HepG2 (cell line): Measurements from ENCODE around the gene SCN7A. TPM values are rescaled to one million over a fixed set of nuclear protein-coding genes. Genes with fewer than 3 reads are reported as not detected.

Source experiments
- CCDC6 ChIP-seq: sonication (generic); formaldehyde crosslinking; IDR thresholded peaks from 2 replicates; pipeline ENCODE4 v1.8.1; 2022; ENCODE audit warnings: mild to moderate bottlenecking, missing genetic modification reagents, moderate library complexity
- FOXC1 ChIP-seq: sonication (generic); formaldehyde crosslinking; IDR thresholded peaks from 2 replicates; pipeline ENCODE4 v1.8.0; 2022; ENCODE audit warnings: mild to moderate bottlenecking, missing genetic modification reagents, borderline replicate concordance
- GRHL1 ChIP-seq: sonication (generic); formaldehyde crosslinking; conservative IDR thresholded peaks from 2 replicates; pipeline ENCODE4 v1.8.0; 2022; ENCODE audit warnings: missing genetic modification reagents
- HES4 ChIP-seq: sonication (generic); formaldehyde crosslinking; IDR thresholded peaks from 2 replicates; pipeline ENCODE4 v1.9.0; 2021; ENCODE audit warnings: mild to moderate bottlenecking, missing genetic modification reagents, borderline replicate concordance
- KLF9 ChIP-seq: IDR thresholded peaks from 2 replicates; pipeline ENCODE4 v1.6.1; 2016; ENCODE audit warnings: low read depth
- PPARG ChIP-seq: conservative IDR thresholded peaks from 2 replicates; pipeline ENCODE4 v1.6.1; 2016; ENCODE audit warnings: missing biosample characterization, missing genetic modification reagents
- REXO4 ChIP-seq: sonication (generic); formaldehyde crosslinking; IDR thresholded peaks from 2 replicates; pipeline ENCODE4 v1.8.0; 2022; ENCODE audit warnings: missing genetic modification reagents, mild to moderate bottlenecking, borderline replicate concordance
- TCF12 ChIP-seq, 2 experiments: fragments of 450-650 bp in 1 of 2; sonication (generic) in 1 of 2; formaldehyde crosslinking in 1 of 2; IDR thresholded peaks; 2 replicates each; pipeline versions ENCODE4 v1.6.1 to v1.8.0; 2017 to 2022; ENCODE audit warnings: antibody characterized with exemption in 1 of 2, mild to moderate bottlenecking in 1 of 2, missing genetic modification reagents in 1 of 2, moderate library complexity in 1 of 2
- TEAD2 ChIP-seq: sonication (generic); formaldehyde crosslinking; IDR thresholded peaks from 2 replicates; pipeline ENCODE4 v1.9.0; 2021; ENCODE audit warnings: missing genetic modification reagents
- THAP7 ChIP-seq: sonication (generic); formaldehyde crosslinking; IDR thresholded peaks from 2 replicates; pipeline ENCODE4 v1.8.1; 2023; ENCODE audit warnings: mild to moderate bottlenecking, missing genetic modification reagents
- ZBTB20 ChIP-seq: sonication (generic); formaldehyde crosslinking; IDR thresholded peaks from 2 replicates; pipeline ENCODE4 v1.8.1; 2023; ENCODE audit warnings: missing genetic modification reagents, low read depth, mild to moderate bottlenecking, borderline replicate concordance
- ZBTB38 ChIP-seq: sonication (generic); formaldehyde crosslinking; IDR thresholded peaks from 2 replicates; pipeline ENCODE4 v1.5.1; 2020; ENCODE audit warnings: mild to moderate bottlenecking, missing genetic modification reagents
- ZBTB43 ChIP-seq: sonication (generic); formaldehyde crosslinking; conservative IDR thresholded peaks from 2 replicates; pipeline ENCODE4 v1.4.0; 2020; ENCODE audit warnings: missing genetic modification reagents
- ZFYVE20 ChIP-seq: sonication (generic); formaldehyde crosslinking; IDR thresholded peaks from 2 replicates; pipeline ENCODE4 v1.8.0; 2023; ENCODE audit warnings: low read depth, mild to moderate bottlenecking, moderate library complexity, missing genetic modification reagents, borderline replicate concordance
- ZNF343 ChIP-seq: sonication (generic); formaldehyde crosslinking; IDR thresholded peaks from 2 replicates; pipeline ENCODE4 v1.4.0; 2020; ENCODE audit warnings: mild to moderate bottlenecking, missing genetic modification reagents
- ZNF501 ChIP-seq: sonication (generic); formaldehyde crosslinking; IDR thresholded peaks from 2 replicates; pipeline ENCODE4 v1.5.1; 2020; ENCODE audit warnings: mild to moderate bottlenecking, moderate library complexity, missing genetic modification reagents
- ZNF597 ChIP-seq: sonication (generic); formaldehyde crosslinking; IDR thresholded peaks from 2 replicates; pipeline ENCODE4 v1.5.0; 2020; ENCODE audit warnings: missing genetic modification reagents
- ZNF790 ChIP-seq: sonication (generic); formaldehyde crosslinking; IDR thresholded peaks from 2 replicates; pipeline ENCODE4 v1.8.0; 2022; ENCODE audit warnings: missing genetic modification reagents, mild to moderate bottlenecking, borderline replicate concordance
- ZNF878 ChIP-seq: sonication (generic); formaldehyde crosslinking; IDR thresholded peaks from 2 replicates; pipeline ENCODE4 v1.8.1; 2023; ENCODE audit warnings: mild to moderate bottlenecking, missing genetic modification reagents, moderate library complexity
- ZSCAN29 ChIP-seq: sonication (generic); formaldehyde crosslinking; conservative IDR thresholded peaks from 2 replicates; pipeline ENCODE4 v1.4.0; 2020; ENCODE audit warnings: mild to moderate bottlenecking, missing genetic modification reagents
- polyA plus RNA-seq, 8 experiments: library from polyadenylated mRNA; depleted of rRNA in 3 of 8; stranded (reverse) in 7 of 8; unstranded in 1 of 8; fragments of >200 nt; fragmentation: Illumina TruSeq in 4 of 8; extraction: Trizol in 4 of 8; gene quantifications; 2 replicates each; pipeline versions ENCODE4 v1.2.1 to v1.2.3, GENCODE V29; 2011 to 2016; ENCODE audit warnings: low read depth in 4 of 8, missing spikeins in 1 of 8, mixed read lengths in 1 of 8; ENCODE audit not compliant: insufficient read depth in 1 of 8
- total RNA-seq, 5 experiments: library from RNA; depleted of rRNA; stranded (reverse); fragments of >200 nt; fragmentation: Illumina TruSeq; extraction: Trizol; gene quantifications; 2 replicates each; pipeline ENCODE4 v1.2.3, GENCODE V29; 2016; ENCODE audit warnings: low read depth in 1 of 5

The SCN7A gene
- total and polyA plus RNA-seq, 2 of the 13 experiments (the other 11 are each of a cell fraction or from before 2014, with no cell fraction given), result 0.01 TPM; not detected in 1

GRCh38 chr2:166375195-166375735, 118.8 kb downstream of the SCN7A start (continued):
- TF ChIP-seq GRHL1 (CRISPR knock-in tag) (no peak), TEAD2 (CRISPR knock-in tag) (0 out of 2 replicates have a peak, but pooled peaks have one; percentile 57), ZBTB20 (CRISPR knock-in tag) (0 out of 2 replicates have a peak, but pooled peaks have one; percentile 36), ZFYVE20 (no peak), THAP7 (peak; percentile 85; the same call in 1 of the 2 replicates), ZSCAN29 (CRISPR knock-in tag) (0 out of 2 replicates have a peak, but pooled peaks have one; percentile 14), CCDC6 (peak; percentile 69), ZNF597 (no peak), ZBTB43 (CRISPR knock-in tag) (peak; percentile 22; the same call in 1 of the 2 replicates), KLF9 (CRISPR knock-in tag) (peak; percentile 13; the same call in 1 of the 2 replicates), PPARG (no peak), TCF12 (IDR thresholded peaks at IDR 0.05) (no peak), TCF12 (CRISPR knock-in tag; IDR thresholded peaks at IDR 0.05) (no peak), ZBTB38 (no peak; the same call in 1 of the 2 replicates), ZNF343 (CRISPR knock-in tag) (no peak), FOXC1 (CRISPR knock-in tag) (peak; percentile 86), ZNF790 (CRISPR knock-in tag) (peak; percentile 91; the same call in 1 of the 2 replicates), HES4 (0 out of 2 replicates have a peak, but pooled peaks have one; percentile 19), ZNF878 (CRISPR knock-in tag) (peak; percentile 42; the same call in 1 of the 2 replicates), REXO4 (no peak), ZNF501 (CRISPR knock-in tag) (peak; percentile 68; the same call in 1 of the 2 replicates)
